22Rv1 (cell line): Measurements from ENCODE around the gene ATP2C2.
"Not testable (repeated sequence)": the region's sequence is repeated elsewhere in the genome, so short reads cannot be mapped to it uniquely, and the experiment has no call there.

Experiments used
- H3K27ac ChIP-seq: fragments of 450-650 bp; 2 replicates; pipeline ENCODE4 v1.5.1; 2017
- CTCF ChIP-seq: fragments of 450-650 bp; IDR thresholded peaks from 2 replicates; pipeline ENCODE4 v1.5.1; 2017; ENCODE audit warnings: mild to moderate bottlenecking
- ZFX ChIP-seq: fragments of 450-650 bp; IDR thresholded peaks from 2 replicates; pipeline ENCODE4 v1.6.1; 2017; ENCODE audit warnings: antibody characterized with exemption, borderline replicate concordance

ATP2C2 gene

GRCh38 chr16:84416407-84417321 lies 48.3 kb downstream of the ATP2C2 start:
- TF ChIP-seq CTCF (no peak), ZFX (no peak)
- H3K27ac ChIP-seq, result no peak overlapping the region

- TF ChIP-seq CTCF (no peak), ZFX (no peak)
- no peak overlapping the region for H3K27ac ChIP-seq
Observed at GRCh38 chr16:84418056-84418849, 49.9 kb downstream of the ATP2C2 start.

- no peak for TF ChIP-seq CTCF
- TF ChIP-seq ZFX, result no peak
- no peak overlapping the region for H3K27ac ChIP-seq
Observed at GRCh38 chr16:84419730-84420129, 51.4 kb downstream of the ATP2C2 start.

- not testable (repeated sequence) for H3K27ac ChIP-seq
Observed at GRCh38 chr16:84420556-84420955, 52.2 kb downstream of the ATP2C2 start.

- H3K27ac ChIP-seq, result no peak overlapping the region
- no peak for TF ChIP-seq CTCF
- no peak for TF ChIP-seq ZFX
Observed at GRCh38 chr16:84421081-84421937, 53.0 kb downstream of the ATP2C2 start.

- no peak overlapping the region for H3K27ac ChIP-seq
- TF ChIP-seq CTCF, result no peak
- TF ChIP-seq ZFX, result no peak
Observed at GRCh38 chr16:84421938-84422220, 53.5 kb downstream of the ATP2C2 start.

GRCh38 chr16:84423416-84423837 lies 55.1 kb downstream of the ATP2C2 start:
- TF ChIP-seq CTCF (no peak), ZFX (no peak)
- no peak overlapping the region for H3K27ac ChIP-seq
